Endothelial cell of umbilical vein (primary cell): ENCODE data around the gene C15orf39. TPM values are rescaled to one million over a fixed set of nuclear protein-coding genes. Genes with fewer than 3 reads are reported as not detected.

Experiments used
- BruUV-seq: library from RNA; stranded (reverse); fragments of 400-500 nt; replicated peaks from 2 replicates; lab custom pipeline; 2021; lab: Mats Ljungman, UMichigan
- CTCF ChIA-PET: fragments of 300-600, 350-600 bp; sonication (Branson Sonifier 250); formaldehyde crosslinking; loops from one replicate; lab custom pipeline; 2021; ENCODE audit warnings: antibody characterized with exemption, inconsistent platforms; lab: Charles Lee
- POLR2A ChIA-PET: fragments of 300-600, 350-600 bp; sonication (Branson Sonifier 250); formaldehyde crosslinking; loops from one replicate; lab custom pipeline; 2021; ENCODE audit warnings: antibody characterized with exemption, inconsistent platforms; lab: Charles Lee
- DNase-seq: peaks from one replicate; pipeline ENCODE4 v3.0.0-alpha.2; 2011; ENCODE audit warnings: low read depth, low spot score
- FAIRE-seq: peaks from 2 replicates; lab custom pipeline; 2011; peaks lifted over from hg19 to GRCh38; lab: Jason Lieb, UNC
- H2AFZ ChIP-seq: 2 replicates; pipeline ENCODE4 v1.6.0; 2012; ENCODE audit warnings: low read depth, low read length, control low read depth, inconsistent platforms
- H3K27ac ChIP-seq: 2 replicates; pipeline ENCODE4 v1.5.1; 2011; ENCODE audit warnings: low read depth, mild to moderate bottlenecking, control low read depth, low read length, moderate library complexity; ENCODE audit not compliant: insufficient read depth
- H3K27me3 ChIP-seq, 2 experiments: 2 replicates each; pipeline versions ENCODE4 v1.6.0 to v1.6.1; 2011; ENCODE audit warnings: low read length in 2 of 2, mixed read lengths in 1 of 2; ENCODE audit not compliant: control insufficient read depth in 2 of 2, insufficient read depth in 2 of 2
- H3K36me3 ChIP-seq, 2 experiments: 2 replicates in 1 of 2; 3 replicates in 1 of 2; pipeline ENCODE4 v1.5.1; 2011; ENCODE audit warnings: low read length in 2 of 2, mild to moderate bottlenecking in 1 of 2, moderate library complexity in 1 of 2; ENCODE audit not compliant: control insufficient read depth in 2 of 2, insufficient read depth in 2 of 2; ENCODE audit errors: extremely low read depth in 1 of 2
- H3K4me1 ChIP-seq: 3 replicates; pipeline ENCODE4 v1.5.1; 2011; ENCODE audit warnings: mild to moderate bottlenecking, low read length; ENCODE audit not compliant: control insufficient read depth, insufficient read depth; ENCODE audit errors: extremely low read depth
- H3K4me2 ChIP-seq: 2 replicates; pipeline ENCODE4 v1.6.1; 2011; ENCODE audit warnings: low read length, control low read depth, mixed read lengths; ENCODE audit not compliant: insufficient read depth
- H3K4me3 ChIP-seq, 3 experiments: fragments of 200-600 bp in 1 of 3; sonication (generic), shearing (Covaris generic) in 1 of 3; replicated peaks in 1 of 3; 2 replicates each; pipeline ENCODE4 v1.5.1; 2011 to 2016; ENCODE audit warnings: control low read depth in 3 of 3, low read length in 3 of 3, mild to moderate bottlenecking in 2 of 3, inconsistent platforms in 1 of 3, low read depth in 1 of 3, moderate library complexity in 1 of 3; ENCODE audit not compliant: insufficient read depth in 1 of 3
- H3K79me2 ChIP-seq: 2 replicates; pipeline ENCODE4 v1.6.0; 2012; ENCODE audit warnings: low read length, inconsistent platforms; ENCODE audit not compliant: control insufficient read depth, insufficient read depth
- H3K9ac ChIP-seq: replicated peaks from 2 replicates; pipeline ENCODE3; 2011; ENCODE audit warnings: low read length, control low read depth; ENCODE audit not compliant: insufficient read depth; ENCODE audit errors: extremely low read depth
- H3K9me1 ChIP-seq: replicated peaks from 3 replicates; pipeline ENCODE4 v1.6.0; 2011; ENCODE audit warnings: mild to moderate bottlenecking, low read length; ENCODE audit not compliant: control insufficient read depth, insufficient read depth; ENCODE audit errors: extremely low read depth
- H3K9me3 ChIP-seq: replicated peaks from 2 replicates; pipeline ENCODE4 v1.5.1; 2012; ENCODE audit warnings: low read length, inconsistent platforms; ENCODE audit not compliant: control insufficient read depth, insufficient read depth
- H4K20me1 ChIP-seq: replicated peaks from 2 replicates; pipeline ENCODE3; 2011; ENCODE audit warnings: mild to moderate bottlenecking, low read length; ENCODE audit not compliant: control insufficient read depth, insufficient read depth; ENCODE audit errors: extremely low read depth
- EZH2 ChIP-seq: IDR thresholded peaks from 2 replicates; pipeline ENCODE4 v1.6.1; 2012; ENCODE audit warnings: borderline replicate concordance, low read depth, mild to moderate bottlenecking, moderate library complexity, low read length, inconsistent platforms; ENCODE audit not compliant: severe bottlenecking
- FOS ChIP-seq: IDR thresholded peaks from 2 replicates; pipeline ENCODE4 v1.6.1; 2011; ENCODE audit warnings: mild to moderate bottlenecking, low read length, moderate library complexity, borderline replicate concordance; ENCODE audit not compliant: insufficient read depth
- GATA2 ChIP-seq: IDR thresholded peaks from 2 replicates; pipeline ENCODE4 v1.7.0; 2011; ENCODE audit warnings: low read depth, mild to moderate bottlenecking, moderate library complexity, mixed read lengths, low read length; ENCODE audit not compliant: insufficient read length, insufficient read depth
- JUN ChIP-seq: IDR thresholded peaks from 2 replicates; pipeline ENCODE4 v1.6.1; 2011; ENCODE audit warnings: borderline replicate concordance, low read depth; ENCODE audit not compliant: insufficient read length, insufficient read depth
- MYC ChIP-seq: IDR thresholded peaks from one replicate; pipeline ENCODE4 v1.6.1; 2011; ENCODE audit warnings: mild to moderate bottlenecking, low read depth, low read length
- POLR2A ChIP-seq: IDR thresholded peaks from 2 replicates; pipeline ENCODE4 v1.6.1; 2012; ENCODE audit warnings: low read depth, mild to moderate bottlenecking, control low read depth, low read length
- POLR2AphosphoS5 ChIP-seq: IDR thresholded peaks from 2 replicates; pipeline ENCODE4 v1.6.1; 2012; ENCODE audit warnings: low read depth, mild to moderate bottlenecking, control low read depth, low read length, moderate library complexity; ENCODE audit not compliant: insufficient read depth
- dilution Hi-C: fragments of 300-500 bp; cut with MboI; formaldehyde crosslinking; loops from one replicate; pipeline ENCODE4 v1.15.0; 2019; ENCODE audit warnings: low sequenced_read_pairs; ENCODE audit not compliant: extremely low pct_ligation_motif_present
- intact Hi-C: fragments of 100-400 bp; cut with micrococcal nuclease; formaldehyde crosslinking; loops from one replicate; pipeline ENCODE4 v1.10.0; 2022
- polyA plus RNA-seq, 4 experiments: library from polyadenylated mRNA; depleted of rRNA in 3 of 4; stranded (reverse) in 3 of 4; unstranded in 1 of 4; fragments of >200 nt; gene quantifications; 2 replicates each; pipeline versions ENCODE4 v1.2.1 to v1.2.3, GENCODE V29; 2011 to 2012; ENCODE audit warnings: missing spikeins in 1 of 4
- total RNA-seq: library from RNA; stranded (reverse); gene quantifications from 2 replicates; pipeline ENCODE4 v1.2.3, GENCODE V29; 2021
- TF ChIP-seq, protein P1 (sequence below): IDR thresholded peaks from 2 replicates; pipeline ENCODE4 v1.6.1; 2011; ENCODE audit not compliant: insufficient read depth, insufficient read length
- TF ChIP-seq, protein P2 (sequence below), 2 donors: IDR thresholded peaks; 1 replicate in 1 of 2; 2 replicates in 1 of 2; pipeline ENCODE4 v1.5.1; 2011; ENCODE audit warnings: low read length in 2 of 2, mild to moderate bottlenecking in 2 of 2, moderate library complexity in 2 of 2, control low read depth in 1 of 2, inconsistent platforms in 1 of 2, low read depth in 1 of 2; ENCODE audit not compliant: insufficient read depth in 1 of 2; ENCODE audit errors: extremely low read depth in 1 of 2

Gene C15orf39
- total and polyA plus RNA-seq, 2 donors (not counting 3 experiments of a cell fraction or from before 2014, with no cell fraction given) = 14.8 to 36.1 TPM

DNA sequence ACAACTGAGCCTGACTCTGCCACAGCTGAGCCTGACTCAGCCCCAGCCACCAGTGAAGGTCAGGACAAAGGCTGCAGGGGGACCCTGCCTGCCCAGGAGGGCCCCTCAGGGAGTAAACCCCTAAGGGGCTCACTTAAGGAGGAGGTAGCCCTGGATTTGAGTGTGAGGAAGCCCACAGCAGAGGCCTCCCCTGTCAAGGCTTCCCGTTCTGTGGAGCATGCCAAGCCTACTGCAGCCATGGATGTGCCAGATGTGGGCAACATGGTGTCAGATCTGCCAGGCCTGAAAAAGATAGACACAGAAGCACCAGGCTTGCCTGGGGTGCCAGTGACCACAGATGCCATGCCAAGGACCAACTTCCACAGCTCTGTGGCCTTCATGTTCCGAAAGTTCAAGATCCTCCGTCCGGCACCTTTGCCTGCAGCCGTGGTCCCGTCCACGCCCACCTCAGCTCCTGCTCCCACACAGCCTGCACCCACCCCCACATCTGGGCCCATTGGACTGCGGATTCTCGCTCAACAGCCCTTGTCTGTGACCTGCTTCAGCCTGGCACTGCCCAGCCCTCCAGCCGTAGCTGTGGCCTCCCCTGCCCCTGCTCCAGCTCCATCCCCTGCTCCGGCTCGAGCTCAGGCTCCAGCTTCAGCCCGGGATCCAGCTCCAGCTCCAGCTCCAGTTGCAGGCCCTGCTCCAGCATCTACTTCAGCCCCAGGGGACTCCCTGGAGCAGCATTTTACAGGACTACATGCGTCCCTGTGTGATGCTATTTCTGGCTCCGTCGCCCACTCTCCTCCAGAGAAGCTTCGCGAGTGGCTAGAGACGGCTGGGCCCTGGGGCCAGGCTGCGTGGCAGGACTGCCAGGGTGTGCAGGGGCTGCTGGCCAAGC lies 6.2 kb downstream of the C15orf39 start:
- BruUV-seq = no TSS peak
- ChIA-PET CTCF (interaction anchor here (0.6 to 7.9 kb wide), 3 partner anchors 165 to 349 kb away, joined by 3 to 213 read pairs (median 10); no protein-coding TSS in a partner anchor), POLR2A (no interaction called here)
- Histone ChIP-seq H3K9ac (no peak overlapping the region), H3K4me1 (peaks cover 19% of the 10 kb centered on the region), H3K9me3 (no peaks in the 10 kb centered on the region), H3K9me1 (no peaks in the 10 kb centered on the region), H2AFZ (no peak overlapping the region), H3K79me2 (peaks cover 97% of the 10 kb centered on the region), H3K4me3 (no peak overlapping the region), H3K27me3 (no peaks in the 10 kb centered on the region), H3K36me3 (peaks cover 21 to 62% of the 10 kb centered on the region in 2 experiments), H4K20me1 (peaks cover 8% of the 10 kb centered on the region), H3K4me2 (no peak overlapping the region), H3K27ac (no peak overlapping the region)
- intact Hi-C loops = loop anchor here (10.0 kb wide), 1 partner anchor 433 kb away; no protein-coding TSS in a partner anchor
- TF ChIP-seq JUN (no peak), EZH2 (no peak), FOS (no peak), MYC (no peak), GATA2 (no peak), POLR2A (no peak), POLR2AphosphoS5 (no peak)
- TF ChIP-seq, protein P1, sequence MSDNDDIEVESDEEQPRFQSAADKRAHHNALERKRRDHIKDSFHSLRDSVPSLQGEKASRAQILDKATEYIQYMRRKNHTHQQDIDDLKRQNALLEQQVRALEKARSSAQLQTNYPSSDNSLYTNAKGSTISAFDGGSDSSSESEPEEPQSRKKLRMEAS = no peak
- TF ChIP-seq, protein P2, sequence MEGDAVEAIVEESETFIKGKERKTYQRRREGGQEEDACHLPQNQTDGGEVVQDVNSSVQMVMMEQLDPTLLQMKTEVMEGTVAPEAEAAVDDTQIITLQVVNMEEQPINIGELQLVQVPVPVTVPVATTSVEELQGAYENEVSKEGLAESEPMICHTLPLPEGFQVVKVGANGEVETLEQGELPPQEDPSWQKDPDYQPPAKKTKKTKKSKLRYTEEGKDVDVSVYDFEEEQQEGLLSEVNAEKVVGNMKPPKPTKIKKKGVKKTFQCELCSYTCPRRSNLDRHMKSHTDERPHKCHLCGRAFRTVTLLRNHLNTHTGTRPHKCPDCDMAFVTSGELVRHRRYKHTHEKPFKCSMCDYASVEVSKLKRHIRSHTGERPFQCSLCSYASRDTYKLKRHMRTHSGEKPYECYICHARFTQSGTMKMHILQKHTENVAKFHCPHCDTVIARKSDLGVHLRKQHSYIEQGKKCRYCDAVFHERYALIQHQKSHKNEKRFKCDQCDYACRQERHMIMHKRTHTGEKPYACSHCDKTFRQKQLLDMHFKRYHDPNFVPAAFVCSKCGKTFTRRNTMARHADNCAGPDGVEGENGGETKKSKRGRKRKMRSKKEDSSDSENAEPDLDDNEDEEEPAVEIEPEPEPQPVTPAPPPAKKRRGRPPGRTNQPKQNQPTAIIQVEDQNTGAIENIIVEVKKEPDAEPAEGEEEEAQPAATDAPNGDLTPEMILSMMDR (IDR thresholded peaks at IDR 0.05; ENCODE audit: extremely low read depth in 1 of 2, insufficient read depth in 1 of 2, low read depth in 1 of 2, low read length in 2 of 2) = no peak
- dilution Hi-C loops = no loop called here
- FAIRE-seq (no peak), DNase-seq (no peak)
